GM23248 (cell line): Measurements from ENCODE around the gene TRIB2.

Source experiments
- EZH2 ChIP-seq: fragments of 200-600 bp; sonication (generic); IDR thresholded peaks from 2 replicates; pipeline ENCODE4 v1.6.1; 2018; ENCODE audit warnings: antibody characterized with exemption, mild to moderate bottlenecking; ENCODE audit not compliant: insufficient read depth, poor library complexity, severe bottlenecking
- EZH2phosphoT487 ChIP-seq: fragments of 200-600 bp; sonication (generic); IDR thresholded peaks from 2 replicates; pipeline ENCODE4 v1.6.1; 2018; ENCODE audit warnings: antibody characterized with exemption, moderate library complexity, mild to moderate bottlenecking, low read depth; ENCODE audit not compliant: insufficient read depth

DNA sequence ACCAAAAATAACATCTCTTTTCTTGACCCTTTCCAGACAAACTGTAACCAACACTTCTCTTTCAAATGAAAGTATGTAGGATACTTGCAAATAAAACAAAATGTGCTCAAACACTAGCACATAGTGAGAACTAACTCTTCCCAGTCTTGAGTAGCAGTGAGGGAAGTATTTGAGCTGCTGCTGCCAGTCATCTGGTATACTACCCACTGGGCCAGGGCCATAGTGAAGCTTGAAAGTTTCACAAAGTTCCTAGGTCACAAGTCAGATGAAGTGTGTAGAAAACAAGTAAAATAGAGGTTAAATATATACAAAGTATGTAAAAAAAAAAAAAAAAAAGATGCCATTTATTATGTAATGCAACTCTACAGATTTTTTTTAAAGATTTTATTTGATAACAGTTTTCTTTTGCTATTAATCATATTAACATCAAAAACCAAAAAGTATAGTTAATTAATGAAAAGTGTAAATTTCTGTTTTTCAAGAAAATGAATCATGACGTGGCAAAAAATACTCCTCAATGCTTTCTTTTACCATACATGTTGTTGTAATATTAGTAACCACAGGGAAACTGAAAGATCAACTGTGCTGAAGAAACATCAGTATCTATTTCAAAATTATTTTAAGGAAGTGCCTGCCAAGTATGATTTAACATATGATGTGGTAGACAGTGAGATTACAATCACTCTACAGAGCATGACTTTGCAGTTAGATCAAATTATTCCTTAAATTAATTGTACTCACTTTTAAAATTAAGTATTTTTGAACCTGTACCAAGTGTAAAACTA is 21.6 kb upstream of the TRIB2 start:
- TF ChIP-seq EZH2 (no peak), EZH2phosphoT487 (no peak)
